Measurements from ENCODE around the gene DBR1.

DBR1 gene

GRCh38 chr3:138118612-138119422 is 55.9 kb downstream of the DBR1 start:
- peak; percentile 58 for DNase-seq

GRCh38 chr3:138114988-138115971 is 59.4 kb downstream of the DBR1 start, which contains the start of gene DZIP1L:
DZIP1L (minus strand) TSS chr3:138115608; CDS start chr3:138103971, 11,637 bp downstream.
- peak; percentile 58 for DNase-seq

DNA sequence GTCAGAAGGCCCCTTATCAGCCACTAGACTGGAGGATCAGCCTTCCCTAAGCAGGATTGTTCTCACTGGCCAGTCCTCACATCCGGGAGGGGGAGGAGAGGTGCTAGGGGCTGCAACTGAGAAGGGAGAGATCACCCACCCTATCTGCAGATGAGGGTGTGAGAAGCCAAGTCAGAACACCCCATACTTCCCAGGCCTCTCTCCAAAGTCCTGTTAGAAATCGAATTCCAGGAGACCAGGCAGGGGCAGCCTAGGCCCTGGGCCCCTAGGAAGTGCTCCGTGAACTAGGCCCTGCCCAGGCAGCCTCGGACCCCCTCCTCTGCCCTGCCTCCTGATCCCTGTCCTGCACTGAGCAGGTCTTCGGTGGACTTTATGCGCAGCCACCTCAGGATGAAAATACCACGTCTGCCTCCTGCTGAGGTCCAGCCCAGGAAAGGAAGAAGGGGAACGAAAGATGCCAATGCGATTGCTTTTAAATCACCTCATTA is 60.2 kb downstream of the DBR1 start:
- DNase-seq = no peak

GRCh38 chr3:138113326-138113725 is 61.4 kb downstream of the DBR1 start:
- DNase-seq = peak; percentile 41

DNA sequence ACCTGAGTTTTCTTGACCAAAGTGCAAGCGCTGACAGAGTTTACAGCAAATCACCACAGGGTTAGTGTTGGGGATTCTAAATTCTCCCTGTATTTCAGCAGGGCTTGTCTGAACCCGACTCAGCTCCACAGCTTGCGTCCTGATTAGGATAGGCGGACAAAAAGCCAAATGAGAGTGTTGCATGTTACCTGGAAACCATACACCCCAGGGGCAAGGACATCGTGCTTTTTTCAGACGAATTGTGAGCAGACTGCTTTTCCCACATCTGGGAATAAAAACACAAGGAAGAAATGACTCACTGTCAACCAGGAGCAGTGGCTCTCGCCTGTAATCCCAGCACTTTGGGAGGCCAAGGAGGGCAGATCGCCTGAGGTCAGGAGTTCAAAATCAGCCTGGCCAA is 62.4 kb downstream of the DBR1 start:
- DNase-seq = no peak

Data from NCI-H1105 (cell line).